Stimulated activated CD4-positive, alpha-beta T cell treated with anti-CD3 and anti-CD28 coated beads, Interleukin-4, amount 100 ng/mL, for 24 hours (primary cell): Measurements from ENCODE around the gene PLPP2.
"Not testable (repeated sequence)": the region's sequence is repeated elsewhere in the genome, so short reads cannot be mapped to it uniquely, and the experiment has no call there.

ENCODE experiments used
- DNase-seq: peaks from one replicate; pipeline ENCODE4 v3.0.0-alpha.2; 2020

Gene PLPP2

DNA sequence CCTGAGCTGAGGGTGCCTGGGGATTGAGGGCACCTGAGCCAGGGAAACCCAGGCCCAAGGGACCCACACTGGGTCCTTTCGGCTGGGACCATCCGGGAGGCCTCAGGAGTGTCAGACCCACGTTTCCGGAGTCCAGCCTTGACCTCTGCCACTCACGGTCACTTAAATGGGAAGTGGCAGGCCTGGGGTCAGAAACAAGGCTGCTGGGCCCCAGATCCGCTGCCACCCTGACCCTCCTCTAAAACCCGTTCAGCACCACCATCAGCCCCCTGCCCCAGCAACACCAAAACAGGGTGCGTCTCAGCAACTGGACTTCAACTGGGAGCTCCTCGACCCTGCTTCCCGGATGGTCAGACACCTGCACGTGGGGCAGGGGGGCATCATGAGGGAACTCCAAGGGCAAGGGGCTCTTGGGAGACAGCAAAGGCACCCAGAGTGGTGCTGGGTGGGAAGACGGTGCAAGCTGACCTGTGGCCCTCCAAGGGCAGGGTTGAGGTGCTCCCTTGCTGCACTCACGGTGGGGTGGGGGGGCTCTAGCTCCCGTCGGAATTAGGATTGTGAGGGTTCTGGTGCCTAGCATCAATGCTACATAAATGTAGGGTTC, 1.2 kb upstream of the PLPP2 start:
- no peak for DNase-seq

DNA sequence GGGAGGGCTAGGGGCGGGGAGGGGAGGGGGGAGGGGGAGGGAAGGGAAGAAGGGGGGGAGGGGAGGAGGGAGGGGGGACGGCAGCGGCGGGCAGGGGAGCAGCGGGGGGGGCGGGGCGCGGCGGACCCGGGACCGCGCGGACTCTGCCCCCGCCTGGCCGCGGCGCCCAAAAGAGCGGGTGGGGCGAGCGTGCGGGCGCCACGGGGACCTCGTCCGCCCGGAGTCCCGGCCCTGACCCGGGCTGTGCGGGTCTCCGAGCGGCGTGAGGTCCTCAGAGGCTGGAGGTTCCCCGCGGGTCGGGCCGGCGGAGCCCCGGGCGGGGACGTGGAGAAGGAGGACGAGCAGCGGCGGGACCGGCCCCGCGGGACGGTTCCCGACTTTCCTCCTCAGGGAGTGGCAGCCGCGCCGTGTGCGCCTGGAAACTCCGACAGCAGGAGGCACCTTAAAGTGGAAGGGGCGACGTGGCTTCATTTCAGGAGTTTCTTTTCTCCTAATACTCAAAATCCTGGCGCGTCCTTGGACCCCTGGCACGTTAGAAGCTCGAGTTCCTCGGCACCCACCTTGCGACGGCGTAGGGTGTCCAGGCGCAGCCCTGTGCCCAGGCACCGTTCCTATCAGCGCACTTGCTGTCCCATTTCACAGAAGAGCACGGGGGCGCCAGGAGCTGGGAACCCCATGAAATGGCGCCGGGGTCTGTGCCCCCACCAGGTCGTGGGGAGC, 518 bp upstream of the PLPP2 start:
- DNase-seq = no peak

GRCh38 chr19:290372-291005, 714 bp downstream of the PLPP2 start:
- DNase-seq = no peak

- peak; percentile 30 for DNase-seq
Measured at GRCh38 chr19:289651-290371, 1.4 kb downstream of the PLPP2 start.

- DNase-seq = no peak
Measured at GRCh38 chr19:288911-289310, 2.3 kb downstream of the PLPP2 start.

- DNase-seq = no peak
Measured at GRCh38 chr19:287381-287871, 3.8 kb downstream of the PLPP2 start.

- no peak for DNase-seq
Measured at GRCh38 chr19:283395-283794, 7.8 kb downstream of the PLPP2 start.

GRCh38 chr19:282501-282900, 8.7 kb downstream of the PLPP2 start:
- no peak for DNase-seq

DNA sequence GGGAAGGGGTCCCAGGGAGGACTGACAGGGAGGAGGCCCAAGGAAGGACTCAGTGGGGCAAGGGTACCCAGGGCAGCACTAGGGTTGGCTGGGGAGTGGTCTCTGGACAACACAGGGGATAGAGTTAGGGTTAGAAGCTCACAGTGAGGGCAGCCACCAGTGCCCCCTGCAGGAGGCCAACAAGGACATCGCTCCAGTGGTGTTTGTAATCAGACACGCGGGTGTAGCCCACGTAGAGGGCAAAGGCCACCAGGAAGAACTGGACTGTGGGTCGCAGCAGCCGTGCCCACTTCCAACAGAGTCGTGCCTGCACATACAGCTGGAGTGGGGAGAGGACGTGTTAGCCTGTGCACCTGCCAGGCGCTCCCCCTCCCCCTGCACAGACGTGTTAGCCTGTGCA, 9.2 kb downstream of the PLPP2 start:
- no peak for DNase-seq

DNA sequence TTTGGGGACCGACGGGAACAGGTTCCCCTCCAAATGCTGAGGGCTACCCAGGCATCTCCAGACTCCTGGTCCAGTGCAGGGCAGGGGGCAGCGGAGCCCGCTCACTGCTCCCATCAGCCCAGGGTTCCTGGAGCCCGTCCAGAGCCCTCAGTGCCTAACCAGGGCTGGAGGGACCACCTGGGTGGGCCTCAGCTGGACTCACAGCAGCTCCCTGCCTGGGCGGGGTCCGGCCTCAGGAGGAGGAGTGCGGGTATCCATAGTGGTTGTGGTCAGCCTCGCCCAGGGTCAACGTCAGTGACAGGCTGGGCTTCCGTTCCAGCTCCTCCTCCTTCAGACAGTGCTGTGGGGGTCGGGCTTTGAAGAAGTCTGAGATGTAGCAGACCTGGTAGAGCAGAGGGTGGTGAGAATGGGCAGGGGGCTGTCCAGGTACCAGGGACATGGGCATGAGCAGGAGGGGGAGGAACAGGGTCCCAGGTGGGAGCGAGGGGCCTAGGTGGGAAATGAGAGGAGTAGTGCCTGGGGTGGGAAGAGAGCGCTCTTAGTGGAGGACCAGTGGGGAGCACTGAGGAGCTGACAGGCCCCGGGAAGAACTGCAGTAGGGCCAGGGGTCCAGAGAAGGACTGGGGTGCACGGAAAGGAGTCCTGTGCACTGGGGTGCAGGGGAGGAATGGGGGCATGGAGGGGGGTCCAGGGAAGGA, 9.9 kb downstream of the PLPP2 start:
- DNase-seq = no peak

- DNase-seq = no peak
Measured at GRCh38 chr19:280541-281009, 10.6 kb downstream of the PLPP2 start.

DNA sequence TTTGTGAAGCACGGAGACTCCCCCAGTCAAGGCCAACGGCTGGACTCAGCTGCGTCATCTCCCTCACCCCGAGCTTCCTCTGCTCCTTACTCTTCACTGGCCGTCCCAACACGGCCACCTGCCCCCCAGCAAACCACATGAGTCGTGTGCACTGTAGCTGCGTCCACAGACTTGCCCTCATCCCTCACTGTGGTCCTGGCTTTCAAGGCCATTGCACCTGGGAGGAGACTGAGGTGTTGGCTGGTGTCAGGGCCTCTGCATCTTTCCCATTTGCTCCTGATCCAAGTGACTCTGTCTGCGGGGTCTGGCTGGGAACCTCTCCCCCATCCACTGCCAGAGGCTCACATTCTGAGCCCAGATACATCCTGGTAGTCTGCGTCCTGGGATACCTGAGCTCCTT, 11.5 kb downstream of the PLPP2 start:
- no peak for DNase-seq

GRCh38 chr19:279231-279630, 12.0 kb downstream of the PLPP2 start:
- no peak for DNase-seq

GRCh38 chr19:277581-278165, 13.5 kb downstream of the PLPP2 start:
- DNase-seq = no peak

GRCh38 chr19:277131-277530, 14.1 kb downstream of the PLPP2 start:
- DNase-seq = no peak

DNA sequence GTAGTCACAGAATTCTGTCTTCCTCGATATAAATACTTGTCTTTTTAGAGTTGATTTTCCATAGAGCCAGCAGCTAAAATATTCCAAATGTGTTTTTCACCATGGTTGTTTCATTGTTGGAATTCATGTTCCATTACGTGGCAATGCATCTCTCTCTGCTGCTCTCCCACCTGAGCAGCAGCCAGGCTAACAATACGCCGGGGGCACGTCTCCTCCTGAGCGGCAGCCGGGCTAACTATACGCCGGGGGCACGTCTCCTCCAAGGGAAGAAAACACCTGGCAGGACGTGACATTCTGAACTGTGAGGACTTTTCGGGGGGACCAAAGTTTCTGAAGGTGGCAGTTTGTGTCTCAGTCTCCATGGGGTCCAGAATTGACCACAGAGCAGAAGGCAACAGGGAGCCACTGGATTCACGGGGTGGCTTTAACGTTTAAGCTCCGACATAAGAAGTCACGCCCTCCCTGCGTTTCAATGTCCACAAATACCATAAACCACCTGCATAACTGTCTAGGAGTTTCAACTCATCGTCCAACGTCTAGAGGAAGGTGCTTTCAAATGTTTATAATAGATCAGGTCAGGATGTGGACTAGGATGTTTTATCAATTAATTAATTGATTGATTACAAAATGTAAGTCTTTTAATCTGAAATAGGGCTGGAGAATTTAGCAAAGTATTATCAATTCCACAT, 15.1 kb downstream of the PLPP2 start:
- no peak for DNase-seq

DNA sequence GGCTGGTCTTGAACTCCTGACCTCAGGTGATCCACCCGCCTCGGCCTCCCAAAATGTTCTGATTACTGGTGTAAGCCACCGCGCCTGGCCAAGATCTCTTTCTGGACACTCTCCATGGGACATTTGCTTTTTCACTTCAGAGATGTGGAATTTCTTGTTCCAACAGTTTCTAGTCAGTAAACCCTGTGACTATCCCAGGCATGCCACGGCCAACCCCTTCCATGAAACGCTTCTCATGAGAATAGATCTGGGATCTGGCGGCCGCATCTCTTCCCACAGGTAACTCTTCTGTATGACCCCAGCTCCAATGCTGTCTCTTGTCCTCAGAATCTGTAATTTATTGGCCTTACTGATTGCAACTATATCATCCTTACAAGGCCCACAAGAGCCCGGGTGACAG, 16.2 kb downstream of the PLPP2 start:
- no peak for DNase-seq

GRCh38 chr19:273393-273792, 17.8 kb downstream of the PLPP2 start:
- DNase-seq = no peak

- no peak for DNase-seq
Measured at GRCh38 chr19:271856-272255, 19.3 kb downstream of the PLPP2 start.

- not testable (repeated sequence) for DNase-seq
Measured at GRCh38 chr19:270766-271318, 20.4 kb downstream of the PLPP2 start.

- no peak for DNase-seq
Measured at GRCh38 chr19:269241-269640, 22.0 kb downstream of the PLPP2 start.
